Measurements from ENCODE around the gene FARP2.
"Not testable (repeated sequence)": the region's sequence is repeated elsewhere in the genome, so short reads cannot be mapped to it uniquely, and the experiment has no call there.

The FARP2 gene

GRCh38 chr2:241317391-241317790 lies 38.7 kb upstream of the FARP2 start:
- H3K9me3 ChIP-seq (ENCODE audit: control insufficient read depth, low read length), result no peaks in the 10 kb centered on the region
- no peaks in the 10 kb centered on the region for H3K36me3 ChIP-seq (ENCODE audit: control insufficient read depth, insufficient read depth, low read length)
- no peak for TF ChIP-seq CTCF (IDR thresholded peaks at IDR 0.05)
- peaks cover 25% of the 10 kb centered on the region for H3K4me1 ChIP-seq
- H2AFZ ChIP-seq, result no peak overlapping the region
- no peaks in the 10 kb centered on the region for H3K27me3 ChIP-seq (ENCODE audit: control insufficient read depth, insufficient read depth, low read length)
- H3K27ac ChIP-seq, result no peak overlapping the region
- peak overlapping the region; percentile 88 for H3K4me2 ChIP-seq (ENCODE audit: low read length)
- peak overlapping the region; percentile 81 for H3K4me3 ChIP-seq (ENCODE audit: low read depth, low read length)
- H3K9ac ChIP-seq, result no peak overlapping the region
- H3K79me2 ChIP-seq, result peaks cover 70% of the 10 kb centered on the region

GRCh38 chr2:241318830-241319229 lies 37.3 kb upstream of the FARP2 start:
- peaks cover 23% of the 10 kb centered on the region for H3K4me1 ChIP-seq
- H3K4me2 ChIP-seq (ENCODE audit: low read length); H3K9ac ChIP-seq; H3K27ac ChIP-seq; H3K9me3 ChIP-seq (ENCODE audit: control insufficient read depth, low read length); H3K36me3 ChIP-seq (ENCODE audit: control insufficient read depth, insufficient read depth, low read length); H2AFZ ChIP-seq; H3K4me3 ChIP-seq (ENCODE audit: low read depth, low read length); H3K27me3 ChIP-seq (ENCODE audit: control insufficient read depth, insufficient read depth, low read length): not testable (repeated sequence)
- peaks cover 63% of the 10 kb centered on the region for H3K79me2 ChIP-seq

- Histone ChIP-seq H3K9ac (no peak overlapping the region), H2AFZ (no peak overlapping the region), H3K4me3 (ENCODE audit: low read depth, low read length) (no peak overlapping the region), H3K79me2 (peaks cover 56% of the 10 kb centered on the region), H3K27ac (no peak overlapping the region), H3K27me3 (ENCODE audit: control insufficient read depth, insufficient read depth, low read length) (no peaks in the 10 kb centered on the region), H3K4me1 (peaks cover 17% of the 10 kb centered on the region), H3K9me3 (ENCODE audit: control insufficient read depth, low read length) (no peaks in the 10 kb centered on the region), H3K4me2 (ENCODE audit: low read length) (no peak overlapping the region), H3K36me3 (ENCODE audit: control insufficient read depth, insufficient read depth, low read length) (no peaks in the 10 kb centered on the region)
- TF ChIP-seq CTCF (IDR thresholded peaks at IDR 0.05), result no peak
Observed at GRCh38 chr2:241320394-241320793, 35.7 kb upstream of the FARP2 start.

- peaks cover 17% of the 10 kb centered on the region for H3K4me1 ChIP-seq
- no peak overlapping the region for H3K4me2 ChIP-seq (ENCODE audit: low read length)
- H3K9ac ChIP-seq, result no peak overlapping the region
- no peak overlapping the region for H2AFZ ChIP-seq
- H3K4me3 ChIP-seq (ENCODE audit: low read depth, low read length), result no peak overlapping the region
- no peak for TF ChIP-seq CTCF (IDR thresholded peaks at IDR 0.05)
- H3K9me3 ChIP-seq (ENCODE audit: control insufficient read depth, low read length), result no peaks in the 10 kb centered on the region
- H3K36me3 ChIP-seq (ENCODE audit: control insufficient read depth, insufficient read depth, low read length), result no peaks in the 10 kb centered on the region
- H3K27me3 ChIP-seq (ENCODE audit: control insufficient read depth, insufficient read depth, low read length), result no peaks in the 10 kb centered on the region
- peaks cover 60% of the 10 kb centered on the region for H3K79me2 ChIP-seq
- no peak overlapping the region for H3K27ac ChIP-seq
Observed at GRCh38 chr2:241321033-241321432, 35.1 kb upstream of the FARP2 start.

GRCh38 chr2:241321886-241322285 lies 34.2 kb upstream of the FARP2 start:
- no peak overlapping the region for H3K27ac ChIP-seq
- peaks cover 55% of the 10 kb centered on the region for H3K79me2 ChIP-seq
- H3K4me3 ChIP-seq (ENCODE audit: low read depth, low read length), result no peak overlapping the region
- H3K9ac ChIP-seq, result no peak overlapping the region
- peak overlapping the region; percentile 13 for H3K4me2 ChIP-seq (ENCODE audit: low read length)
- peaks cover 17% of the 10 kb centered on the region for H3K4me1 ChIP-seq
- no peaks in the 10 kb centered on the region for H3K9me3 ChIP-seq (ENCODE audit: control insufficient read depth, low read length)
- H3K36me3 ChIP-seq (ENCODE audit: control insufficient read depth, insufficient read depth, low read length), result no peaks in the 10 kb centered on the region
- H2AFZ ChIP-seq, result no peak overlapping the region
- no peaks in the 10 kb centered on the region for H3K27me3 ChIP-seq (ENCODE audit: control insufficient read depth, insufficient read depth, low read length)
- no peak for TF ChIP-seq CTCF (IDR thresholded peaks at IDR 0.05)

Measured in parathyroid adenoma (tissue), 2 donors.